ENCODE results near the gene EDIL3.
A peak's percentile ranks its signal among the peaks of the same experiment; 100 is the strongest.

The EDIL3 gene

DNA sequence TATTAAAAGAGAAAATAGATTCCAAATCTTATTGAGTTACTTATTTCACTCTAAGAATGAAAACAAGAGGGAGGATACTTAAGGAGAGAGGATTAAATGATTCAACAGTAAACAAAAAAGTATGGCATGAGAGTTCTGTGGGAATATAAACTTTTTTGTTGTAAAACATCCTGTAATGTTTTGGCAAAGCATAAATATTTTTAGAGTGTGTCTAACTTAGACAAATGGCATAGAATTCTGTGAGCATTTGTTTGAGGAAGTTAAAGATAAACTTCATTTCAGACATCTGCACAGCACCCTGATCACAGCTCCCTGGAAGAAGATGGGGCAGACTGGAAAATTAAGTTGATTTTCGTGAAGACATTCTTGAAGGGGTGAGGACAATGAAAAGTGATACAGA lies 417.3 kb downstream of the EDIL3 start:
- no peak for DNase-seq

DNA sequence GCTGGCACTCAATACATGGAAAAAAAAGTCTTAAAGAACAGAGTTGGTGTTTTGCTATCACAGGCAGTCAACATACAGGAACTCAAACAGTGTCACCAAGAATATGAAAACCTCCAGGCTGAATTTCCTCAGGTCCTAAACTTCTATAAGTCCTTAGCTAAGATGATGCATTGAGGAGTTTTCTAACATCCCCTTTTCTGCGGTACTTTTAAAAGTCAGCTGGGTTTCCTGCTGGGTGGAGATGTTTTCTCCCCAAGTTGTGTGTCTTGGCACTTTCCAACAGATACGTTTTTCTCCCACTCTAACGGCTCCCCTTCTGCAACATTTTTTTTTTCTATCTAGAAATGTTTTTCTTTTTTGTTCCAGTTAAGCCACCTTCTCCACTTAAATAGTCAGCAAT lies 419.2 kb downstream of the EDIL3 start:
- no peak for DNase-seq

DNA sequence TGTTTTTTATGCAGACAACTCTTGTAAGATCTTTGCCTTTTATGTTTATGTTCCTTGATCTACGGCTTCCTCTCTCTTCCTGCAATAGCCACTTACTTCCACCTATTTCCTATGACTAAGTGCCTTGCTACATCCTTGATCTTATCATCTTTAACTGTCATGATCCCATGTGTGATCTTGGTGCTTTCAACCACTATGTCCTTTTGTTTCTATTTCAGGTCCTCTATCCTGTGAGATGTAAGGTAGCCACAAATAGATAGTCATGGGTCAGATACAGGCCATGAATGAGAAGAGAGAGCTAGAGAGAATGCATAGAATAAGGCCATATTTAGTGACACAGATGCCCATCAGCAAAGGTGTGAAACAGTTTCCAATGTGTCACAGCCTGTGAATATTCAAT lies 420.4 kb downstream of the EDIL3 start:
- DNase-seq = no peak

GRCh38 chr5:83957188-83957587 lies 427.5 kb downstream of the EDIL3 start:
- DNase-seq = no peak

- DNase-seq = no peak
Observed at GRCh38 chr5:83956386-83956785, 428.3 kb downstream of the EDIL3 start.

GRCh38 chr5:83955916-83956315 lies 428.8 kb downstream of the EDIL3 start:
- DNase-seq = no peak

DNA sequence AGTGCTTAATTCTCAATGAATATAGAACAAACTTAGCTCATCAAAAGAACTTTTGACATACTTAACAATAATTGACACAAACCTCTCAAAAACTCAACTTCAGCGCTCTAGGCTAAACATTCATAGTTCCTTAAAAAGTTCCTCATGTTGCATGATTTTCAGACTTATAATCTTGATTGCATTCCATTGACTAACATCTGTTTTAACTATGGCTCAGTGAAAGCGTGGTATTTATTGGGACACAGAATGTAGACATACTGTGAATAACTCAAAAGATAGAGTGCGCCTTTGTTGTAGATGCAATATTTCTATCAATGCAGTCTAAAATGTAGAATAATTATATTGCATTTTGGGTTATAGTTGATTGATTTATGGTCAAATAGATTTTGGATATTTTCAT lies 436.9 kb downstream of the EDIL3 start:
- no peak for DNase-seq

GRCh38 chr5:83946516-83946915 lies 438.2 kb downstream of the EDIL3 start:
- DNase-seq = no peak

DNA sequence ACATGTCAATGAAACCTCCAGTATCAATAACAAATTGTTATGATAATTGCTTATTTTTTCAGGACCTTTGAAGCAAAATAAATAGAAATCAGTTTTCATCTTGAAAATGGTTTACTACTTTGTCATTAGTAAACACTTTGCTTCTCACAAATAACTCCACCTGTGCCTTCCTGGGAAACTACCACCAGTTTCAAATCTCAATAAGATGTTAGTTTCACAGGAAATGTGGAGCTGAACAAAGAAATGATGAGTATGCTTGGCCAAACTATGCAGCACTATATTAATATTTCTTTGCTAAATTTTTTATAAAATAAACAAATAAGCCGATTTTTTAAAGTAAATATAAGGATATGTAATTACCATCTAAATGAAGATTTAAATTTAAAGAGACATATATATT lies 442.5 kb downstream of the EDIL3 start:
- no peak for DNase-seq

GRCh38 chr5:83937837-83938236 lies 446.8 kb downstream of the EDIL3 start:
- no peak for DNase-seq

DNA sequence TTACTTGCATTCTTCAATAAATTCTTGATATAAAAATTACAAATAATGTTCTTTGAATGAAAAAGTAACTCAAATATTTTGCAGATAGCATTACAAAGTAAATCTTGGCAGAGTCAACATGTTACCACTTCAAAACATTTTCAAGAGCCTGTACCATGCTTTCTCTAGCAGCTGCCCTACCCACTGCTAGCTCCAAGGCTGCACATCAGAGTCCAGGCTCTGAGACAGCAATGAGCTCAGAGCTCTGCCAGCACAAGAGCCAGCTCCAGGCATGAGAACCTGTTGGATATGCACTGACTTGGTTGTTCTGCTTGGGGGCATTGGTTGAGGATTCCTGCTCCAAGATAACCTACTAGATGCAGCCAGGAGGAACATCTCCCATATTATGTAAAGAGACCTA lies 452.7 kb downstream of the EDIL3 start:
- no peak for DNase-seq

DNA sequence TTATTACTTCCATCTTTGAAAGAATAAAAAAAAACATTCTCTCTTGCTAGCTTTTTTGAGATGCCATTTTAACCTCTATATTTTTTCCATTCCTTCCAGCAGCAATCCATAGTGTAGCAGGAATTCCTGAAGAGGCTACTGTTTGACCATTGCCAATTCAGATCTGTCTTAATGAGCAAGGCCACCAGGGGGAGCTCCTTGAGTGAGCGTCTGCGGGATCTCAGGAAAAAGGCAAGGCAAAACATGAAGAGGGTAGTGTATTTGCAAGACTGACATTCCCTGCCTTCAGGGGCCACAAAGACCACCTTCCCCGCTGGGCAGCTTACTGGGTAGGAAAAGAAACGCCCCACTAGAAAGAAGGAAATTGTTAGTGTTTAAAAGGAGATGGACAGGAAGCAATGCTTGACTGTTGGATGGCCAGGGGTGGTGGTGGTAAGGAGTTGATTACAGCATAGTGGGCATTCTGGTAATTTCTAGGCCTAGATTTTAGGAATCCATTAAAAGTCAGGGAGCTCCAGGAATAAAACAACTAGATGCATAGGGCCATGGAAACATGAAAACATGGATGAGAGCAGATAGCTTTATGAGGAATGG lies 457.4 kb downstream of the EDIL3 start:
- DNase-seq = peak; percentile 18

DNA sequence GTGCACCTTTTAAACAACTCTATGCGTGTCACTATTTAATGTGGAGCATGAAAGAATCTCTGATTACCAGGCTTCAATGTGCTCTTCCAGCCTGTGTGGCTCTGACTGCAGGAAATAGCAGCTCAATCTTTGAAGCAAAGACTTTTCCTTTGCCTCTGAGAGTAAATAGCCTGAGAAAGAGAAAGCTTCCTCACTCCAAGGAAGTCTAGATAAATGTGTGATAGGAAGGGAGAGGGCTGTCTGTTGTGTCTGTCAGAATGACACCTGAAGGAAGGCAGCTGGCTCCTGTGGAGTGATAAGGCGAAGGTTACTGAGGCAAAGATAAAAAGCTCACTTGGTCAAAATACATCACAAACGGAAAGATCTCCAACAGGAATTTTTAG lies 458.7 kb downstream of the EDIL3 start:
- DNase-seq = peak; percentile 10

GRCh38 chr5:83925321-83925954 lies 459.2 kb downstream of the EDIL3 start:
- DNase-seq = no peak

GRCh38 chr5:83924891-83925290 lies 459.8 kb downstream of the EDIL3 start:
- DNase-seq = no peak

- no peak for DNase-seq
Observed at GRCh38 chr5:83924171-83924570, 460.5 kb downstream of the EDIL3 start.

DNA sequence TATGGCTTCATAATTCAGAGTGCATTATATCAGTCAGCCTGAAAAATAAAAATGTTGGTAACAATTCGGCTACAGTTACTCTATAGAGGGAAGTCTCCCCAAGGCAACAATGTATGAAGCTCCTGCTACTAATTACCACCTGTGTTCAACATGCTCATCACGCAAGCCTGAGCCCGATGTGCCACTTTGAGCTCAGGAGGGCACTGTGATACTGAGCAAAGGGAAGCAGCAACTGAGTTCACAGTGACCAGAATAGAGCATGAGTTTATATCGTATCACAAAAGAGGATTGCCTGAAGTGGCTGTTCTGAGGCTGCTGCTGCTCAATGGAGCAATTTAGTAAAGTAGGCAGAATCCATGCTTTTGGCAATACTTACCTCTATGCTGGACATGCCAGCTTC lies 462.0 kb downstream of the EDIL3 start:
- no peak for DNase-seq

GRCh38 chr5:83921666-83922193 lies 462.9 kb downstream of the EDIL3 start:
- no peak for DNase-seq

GRCh38 chr5:83919071-83920041 lies 465.3 kb downstream of the EDIL3 start:
- no peak for DNase-seq

- DNase-seq = no peak
Observed at GRCh38 chr5:83917261-83917908, 467.3 kb downstream of the EDIL3 start.

DNA sequence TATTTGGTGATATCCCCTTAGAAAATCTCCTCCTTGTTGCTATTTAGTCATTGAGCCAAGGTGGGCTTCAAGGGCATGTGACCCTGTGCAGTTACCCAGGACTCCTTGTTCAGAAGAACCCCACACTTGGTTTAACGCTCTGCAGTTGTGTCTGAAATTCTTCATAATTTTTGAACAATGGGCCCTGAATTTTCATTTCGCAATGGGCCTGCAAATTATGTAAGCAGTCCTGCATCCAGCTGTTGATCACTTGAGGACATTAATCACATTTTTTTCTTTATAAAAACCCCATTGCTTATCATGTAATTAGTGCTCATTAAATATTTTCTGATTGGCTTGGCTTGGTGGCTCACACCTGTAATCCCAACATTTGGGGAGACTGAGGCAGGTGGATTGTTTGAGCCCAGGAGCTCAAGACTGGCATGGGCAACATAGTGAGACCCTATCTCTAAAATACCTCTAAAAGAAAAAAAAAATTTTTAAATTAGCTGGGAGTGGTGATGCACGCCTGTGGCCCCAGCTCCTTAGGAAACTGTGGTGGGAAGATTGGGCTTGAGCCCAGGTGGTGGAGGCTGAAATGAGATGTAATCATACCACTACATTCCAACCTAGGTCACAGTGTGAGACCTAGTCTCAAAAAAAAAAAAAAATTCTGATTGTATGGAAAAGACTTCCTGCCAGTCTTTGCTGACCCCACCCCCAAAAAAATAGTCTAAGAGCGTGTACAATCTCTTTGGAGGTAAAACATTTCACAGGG lies 469.8 kb downstream of the EDIL3 start:
- no peak for DNase-seq

GRCh38 chr5:83914199-83914598 lies 470.5 kb downstream of the EDIL3 start:
- no peak for DNase-seq
